GM18951 (cell line): ENCODE data around the gene TSSC4.
A peak's percentile ranks its signal among the peaks of the same experiment; 100 is the strongest.

ENCODE experiments used
- POLR2A ChIP-seq: IDR thresholded peaks from 4 replicates; pipeline ENCODE4 v1.6.1; 2011; ENCODE audit warnings: mild to moderate bottlenecking; ENCODE audit not compliant: insufficient read length, insufficient read depth; ENCODE audit errors: extremely low read depth
- in situ Hi-C: fragments of 300-500 bp; cut with MboI; formaldehyde crosslinking; loops from one replicate; pipeline ENCODE4 v1.12.0; 2022; ENCODE audit warnings: low sequenced_read_pairs, mixed read lengths, inconsistent platforms; ENCODE audit not compliant: unreplicated experiment

Gene TSSC4

GRCh38 chr11:2394818-2395105 lies 5.8 kb upstream of the TSSC4 start:
- in situ Hi-C loops: no loop called here
- TF ChIP-seq POLR2A: no peak

- in situ Hi-C loops: no loop called here
- no peak for TF ChIP-seq POLR2A
These were observed 5.3 kb upstream of the TSSC4 start for GRCh38 chr11:2395211-2395730.

DNA sequence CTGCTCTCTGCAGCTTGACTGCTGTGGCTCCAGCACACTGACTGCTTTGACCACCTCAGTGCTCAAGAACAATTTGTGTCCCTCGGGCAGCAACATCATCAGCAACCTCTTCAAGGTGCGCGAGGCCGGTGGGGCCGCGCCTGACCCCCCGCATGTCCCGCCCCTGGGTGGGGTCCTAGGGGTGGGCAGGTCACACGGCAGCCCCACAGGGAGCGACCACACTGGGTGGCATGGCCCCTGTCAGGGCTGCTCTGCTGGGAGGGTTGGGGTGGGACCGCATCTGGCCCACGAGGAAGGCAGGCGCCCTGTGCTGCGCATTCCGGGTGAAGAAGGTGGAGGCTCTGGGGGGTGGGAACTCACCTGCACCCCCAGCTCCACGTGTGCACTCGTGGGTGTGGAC lies 4.7 kb upstream of the TSSC4 start:
- in situ Hi-C loops: no loop called here
- no peak for TF ChIP-seq POLR2A

- TF ChIP-seq POLR2A: no peak
- in situ Hi-C loops: no loop called here
These were observed 4.1 kb upstream of the TSSC4 start for GRCh38 chr11:2396471-2396870.

- no peak for TF ChIP-seq POLR2A
- in situ Hi-C loops: no loop called here
These were observed 3.5 kb upstream of the TSSC4 start for GRCh38 chr11:2397005-2397404.

DNA sequence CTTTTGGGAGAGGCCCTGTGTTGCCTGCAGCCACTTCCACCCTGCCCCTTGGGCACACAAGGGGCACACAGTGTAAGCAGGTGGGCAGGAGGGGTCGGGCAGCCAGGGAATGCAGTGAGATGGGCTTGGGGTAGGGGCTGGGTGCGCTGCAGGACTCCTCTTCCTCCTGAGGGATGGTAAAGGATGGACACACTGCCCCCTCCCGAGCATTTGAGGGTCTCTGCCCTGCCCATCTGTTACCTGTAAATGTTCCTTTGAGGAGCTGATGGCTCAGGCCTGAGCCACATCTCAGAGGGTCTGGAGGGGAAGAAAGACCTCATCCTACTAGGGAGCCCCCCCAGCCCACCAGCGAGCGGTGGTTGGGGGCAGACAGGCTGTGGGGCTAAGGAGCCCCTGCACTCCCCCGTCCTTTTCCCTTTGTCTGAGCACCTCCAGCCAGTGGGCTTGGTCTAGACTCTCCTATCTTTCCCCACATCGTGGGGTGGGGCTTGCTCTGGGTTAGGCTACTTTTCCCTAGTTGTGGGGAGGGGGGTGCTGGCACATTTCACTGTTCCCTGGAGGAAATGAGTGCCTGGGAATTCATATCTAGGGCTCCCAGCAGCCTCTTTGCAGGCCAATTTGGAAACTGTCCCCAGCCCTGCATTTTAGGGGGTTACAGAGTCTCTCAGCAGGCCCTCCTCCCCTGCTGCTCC lies 1.7 kb upstream of the TSSC4 start:
- in situ Hi-C loops: no loop called here
- peak; percentile 23 for TF ChIP-seq POLR2A

DNA sequence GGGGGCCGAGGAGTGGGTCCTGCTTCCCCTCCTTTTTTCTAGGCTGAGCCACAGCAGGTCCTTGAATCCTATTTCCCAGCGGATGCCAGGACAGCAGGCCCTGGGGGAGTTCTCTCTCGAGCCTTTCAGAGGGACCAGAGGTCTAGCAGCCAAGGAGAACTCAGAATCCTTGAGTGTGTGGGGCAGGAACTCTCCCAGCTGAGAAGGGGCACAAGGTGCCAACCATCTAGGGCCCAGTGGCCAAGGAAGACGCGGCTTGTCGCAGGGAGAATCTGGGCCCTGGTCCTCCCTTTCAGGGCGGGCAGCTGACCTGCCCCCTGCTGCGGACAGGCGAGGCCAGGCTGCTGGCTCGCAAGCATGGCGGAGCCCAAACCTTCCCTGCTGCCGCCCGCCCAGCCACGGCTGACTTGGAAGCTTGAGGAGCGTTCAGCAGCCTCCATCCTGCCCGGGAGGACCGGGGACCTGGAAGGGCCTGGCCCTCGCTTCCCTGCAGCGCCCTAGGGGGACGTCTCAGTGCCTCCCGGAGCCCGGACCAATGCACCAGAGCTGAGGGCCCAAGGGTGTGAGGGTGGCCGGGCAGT lies 972 bp upstream of the TSSC4 start:
- in situ Hi-C loops: no loop called here
- no peak for TF ChIP-seq POLR2A

DNA sequence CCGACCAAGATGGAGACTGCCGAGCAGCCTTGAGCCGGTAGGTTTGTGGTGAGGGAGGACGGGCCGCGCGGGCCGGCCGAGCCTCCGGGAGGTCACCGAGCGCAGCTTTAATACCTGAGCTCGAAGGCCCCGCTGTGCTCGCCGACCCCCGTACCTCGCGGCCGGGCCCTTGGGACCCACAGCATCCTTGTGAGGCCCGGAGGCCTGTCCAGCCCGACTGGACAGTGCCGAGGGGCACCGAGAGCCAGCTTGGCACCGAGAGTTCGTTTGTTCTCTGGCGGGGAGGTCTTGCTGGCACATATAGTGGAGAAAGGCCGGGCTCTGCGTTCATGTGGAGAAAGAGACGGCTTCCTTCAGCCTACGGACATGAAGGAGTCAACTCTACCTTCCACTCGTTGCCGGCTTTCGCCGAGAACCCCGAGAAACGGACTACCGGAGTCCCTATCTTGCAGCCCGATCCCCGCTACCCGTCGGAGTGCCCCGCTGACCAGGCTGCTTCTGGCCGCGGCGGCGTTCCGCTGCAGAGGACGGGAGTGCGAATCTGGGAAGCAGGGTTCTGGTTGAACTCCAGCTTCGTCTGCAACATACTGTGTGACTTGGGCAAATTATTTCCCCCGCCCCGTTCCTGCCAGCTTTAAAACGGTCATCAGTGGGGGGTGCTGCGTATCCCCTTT lies 349 bp downstream of the TSSC4 start:
- TF ChIP-seq POLR2A: peak; percentile 25
- in situ Hi-C loops: no loop called here

DNA sequence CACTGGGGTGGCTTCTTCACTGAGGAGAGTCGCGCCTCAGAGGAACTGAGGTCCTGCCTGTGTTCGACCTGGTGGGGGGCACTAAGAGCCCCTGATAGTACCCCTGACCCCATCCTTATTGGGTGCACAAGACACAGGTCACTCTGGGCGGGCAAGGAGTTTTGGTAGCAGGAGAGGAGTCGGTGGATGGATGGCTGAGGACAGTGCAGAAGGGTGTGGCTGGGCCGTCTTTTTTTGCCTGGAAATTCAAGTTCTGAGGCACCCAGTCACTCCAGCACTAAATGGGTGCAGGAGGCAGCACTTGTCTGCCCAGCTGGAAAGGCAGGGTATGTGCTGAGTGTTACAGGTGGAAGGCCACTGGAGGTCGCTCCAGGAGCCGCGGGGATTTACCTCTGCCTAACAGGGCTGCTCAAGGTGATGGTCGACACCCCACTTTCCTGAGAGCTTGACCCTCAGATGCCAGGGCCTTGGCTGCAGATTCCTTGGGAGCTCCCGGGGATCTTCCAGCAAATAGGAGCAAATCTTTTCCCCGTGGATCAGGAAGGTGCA lies 960 bp downstream of the TSSC4 start:
- no peak for TF ChIP-seq POLR2A
- in situ Hi-C loops: no loop called here

GRCh38 chr11:2402106-2402505 lies 1.6 kb downstream of the TSSC4 start:
- in situ Hi-C loops: no loop called here
- TF ChIP-seq POLR2A: no peak

GRCh38 chr11:2402890-2403645 lies 2.5 kb downstream of the TSSC4 start:
- no peak for TF ChIP-seq POLR2A
- in situ Hi-C loops: no loop called here

DNA sequence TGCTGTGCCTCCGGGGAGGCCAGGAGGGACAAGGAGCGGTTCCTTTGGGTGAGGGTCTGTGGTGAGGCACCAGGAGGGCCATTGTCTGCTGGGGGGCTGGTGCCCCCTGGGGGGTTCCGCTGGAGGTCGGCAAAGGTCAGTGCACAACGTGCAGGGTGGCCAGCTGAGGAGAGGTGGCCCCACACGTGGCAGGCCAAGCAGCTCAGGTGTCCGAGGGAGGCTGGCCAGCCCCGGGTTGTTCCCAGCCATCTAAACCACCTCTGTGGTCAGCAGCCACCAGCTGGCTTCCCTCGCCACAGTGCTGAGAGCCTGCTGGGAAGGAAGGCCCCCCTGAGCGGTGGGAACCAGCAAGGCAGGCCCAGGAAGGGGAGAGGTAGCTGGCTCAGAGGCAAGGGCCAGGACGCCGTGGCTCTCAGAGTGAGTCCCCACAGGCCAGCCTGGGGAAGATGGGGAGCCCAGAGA lies 4.2 kb downstream of the TSSC4 start:
- in situ Hi-C loops: no loop called here
- TF ChIP-seq POLR2A: no peak

GRCh38 chr11:2406451-2406850 lies 5.9 kb downstream of the TSSC4 start:
- TF ChIP-seq POLR2A: no peak
- in situ Hi-C loops: no loop called here
